Nephron progenitor cell (in vitro differentiated cells): Measurements from ENCODE around the gene GZMA.

Source experiments
- DNase-seq: peaks from one replicate; pipeline ENCODE4 v3.0.0; 2021
- H3K27ac Mint-ChIP-seq: 2 replicates; pipeline ENCODE4 v1.8.0; 2021; ENCODE audit warnings: mild to moderate bottlenecking, moderate library complexity, mixed read lengths
- H3K27me3 Mint-ChIP-seq: 2 replicates; pipeline ENCODE4 v1.8.0; 2021; ENCODE audit warnings: mild to moderate bottlenecking, low read depth, mixed read lengths; ENCODE audit not compliant: poor library complexity
- H3K36me3 Mint-ChIP-seq: 2 replicates; pipeline ENCODE4 v1.8.0; 2021; ENCODE audit warnings: low read depth, mixed read lengths
- H3K4me1 Mint-ChIP-seq: 2 replicates; pipeline ENCODE4 v1.8.0; 2021; ENCODE audit warnings: mixed read lengths
- H3K4me3 Mint-ChIP-seq: 2 replicates; pipeline ENCODE4 v1.8.0; 2021; ENCODE audit warnings: mild to moderate bottlenecking, moderate library complexity, mixed read lengths
- H3K9me3 Mint-ChIP-seq: 2 replicates; pipeline ENCODE4 v1.8.0; 2021; ENCODE audit warnings: mild to moderate bottlenecking, moderate library complexity, mixed read lengths
- CTCF ChIP-seq: fragments of 200-600 bp; sonication (generic); IDR thresholded peaks from 2 replicates; pipeline ENCODE4 v1.5.0; 2021; ENCODE audit warnings: antibody characterized with exemption

GZMA gene

GRCh38 chr5:55102348-55102747 is at the start of gene GZMA:
Gene GZMA (plus strand): TSS chr5:55102646. CDS start chr5:55102683, 37 bp downstream.
- Mint-ChIP-seq H3K27me3 (no peaks in the 10 kb centered on the region), H3K27ac (no peak within 1 kb of the TSS), H3K4me1 (no peaks in the 10 kb centered on the region), H3K36me3 (no peaks in the 10 kb centered on the region), H3K9me3 (peaks cover 15% of the 10 kb centered on the region), H3K4me3 (no peak within 1 kb of the TSS)
- DNase-seq, result no peak
- TF ChIP-seq CTCF, result no peak

- no peaks in the 10 kb centered on the region for H3K4me1 Mint-ChIP-seq
- H3K27ac Mint-ChIP-seq, result no peak overlapping the region
- no peak for DNase-seq
- no peak for TF ChIP-seq CTCF
- H3K27me3 Mint-ChIP-seq, result peaks cover 3% of the 10 kb centered on the region
- H3K9me3 Mint-ChIP-seq, result peaks cover 28% of the 10 kb centered on the region
- no peak overlapping the region for H3K4me3 Mint-ChIP-seq
- H3K36me3 Mint-ChIP-seq, result peaks cover 8% of the 10 kb centered on the region
Measured at GRCh38 chr5:55055183-55055582, 47.3 kb upstream of the GZMA start.

- TF ChIP-seq CTCF, result no peak
- H3K27ac Mint-ChIP-seq, result no peak overlapping the region
- H3K27me3 Mint-ChIP-seq, result no peaks in the 10 kb centered on the region
- peaks cover 18% of the 10 kb centered on the region for H3K9me3 Mint-ChIP-seq
- DNase-seq, result no peak
- no peak overlapping the region for H3K4me3 Mint-ChIP-seq
- no peaks in the 10 kb centered on the region for H3K36me3 Mint-ChIP-seq
- no peaks in the 10 kb centered on the region for H3K4me1 Mint-ChIP-seq
Measured at GRCh38 chr5:55062039-55062779, 40.2 kb upstream of the GZMA start.

GRCh38 chr5:55063220-55063863 is 39.1 kb upstream of the GZMA start:
- no peak overlapping the region for H3K4me3 Mint-ChIP-seq
- no peak for TF ChIP-seq CTCF
- no peaks in the 10 kb centered on the region for H3K4me1 Mint-ChIP-seq
- DNase-seq, result no peak
- H3K27ac Mint-ChIP-seq, result no peak overlapping the region
- no peaks in the 10 kb centered on the region for H3K27me3 Mint-ChIP-seq
- H3K36me3 Mint-ChIP-seq, result no peaks in the 10 kb centered on the region
- peaks cover 18% of the 10 kb centered on the region for H3K9me3 Mint-ChIP-seq

- Mint-ChIP-seq H3K36me3 (no peaks in the 10 kb centered on the region), H3K27ac (no peak overlapping the region), H3K4me1 (no peaks in the 10 kb centered on the region), H3K27me3 (no peaks in the 10 kb centered on the region), H3K4me3 (no peak overlapping the region), H3K9me3 (peaks cover 18% of the 10 kb centered on the region)
- no peak for DNase-seq
- TF ChIP-seq CTCF, result no peak
Measured at GRCh38 chr5:55063899-55064298, 38.5 kb upstream of the GZMA start.

- peaks cover 3% of the 10 kb centered on the region for H3K27me3 Mint-ChIP-seq
- no peak for TF ChIP-seq CTCF
- H3K4me1 Mint-ChIP-seq, result no peaks in the 10 kb centered on the region
- H3K27ac Mint-ChIP-seq, result no peak overlapping the region
- DNase-seq, result no peak
- peaks cover 18% of the 10 kb centered on the region for H3K9me3 Mint-ChIP-seq
- H3K4me3 Mint-ChIP-seq, result no peak overlapping the region
- H3K36me3 Mint-ChIP-seq, result no peaks in the 10 kb centered on the region
Measured at GRCh38 chr5:55064523-55064922, 37.9 kb upstream of the GZMA start.
